Measurements from ENCODE around the gene DCTN3.

DNA sequence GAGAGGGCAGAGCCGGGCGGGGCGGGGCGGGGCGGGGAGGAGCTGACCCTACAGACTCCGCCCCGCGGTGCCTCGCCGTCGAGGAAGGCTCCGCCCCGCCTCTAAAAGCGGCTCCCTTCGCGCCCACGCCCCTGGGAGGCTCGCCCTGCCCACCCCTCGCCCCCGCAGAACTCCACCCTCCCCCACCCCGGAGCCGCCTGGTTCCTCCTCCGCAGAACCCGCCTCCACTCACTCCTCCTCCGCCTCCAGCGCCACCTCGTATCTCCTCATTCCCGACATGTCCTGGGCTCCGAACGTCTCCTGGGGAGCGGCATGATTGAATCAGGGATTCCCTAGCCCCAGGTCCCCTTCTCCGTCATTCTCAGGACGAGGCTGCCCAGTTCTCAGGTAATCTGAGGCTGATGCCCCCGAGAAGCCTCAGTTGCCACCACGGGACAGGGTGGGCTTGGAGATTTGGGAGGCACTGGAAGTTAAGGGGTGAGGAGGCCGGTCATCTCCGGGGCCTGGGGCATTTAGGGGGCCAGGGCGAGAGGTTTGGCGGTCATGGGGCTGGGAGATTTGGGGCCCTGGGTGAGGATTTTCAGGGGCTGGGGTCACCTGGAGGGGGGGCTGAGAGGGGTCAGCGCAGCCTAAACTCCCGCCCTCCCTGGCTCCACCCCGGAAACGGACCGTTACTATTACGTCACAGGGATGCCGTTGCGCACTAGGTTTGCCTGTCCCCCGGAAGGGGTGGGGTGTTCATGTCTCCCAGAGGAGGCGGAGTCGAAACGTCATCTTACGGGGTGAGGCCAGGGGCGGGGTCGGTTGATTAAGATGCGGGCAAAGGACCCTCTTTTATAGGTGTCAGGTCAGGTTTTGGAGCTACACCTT lies 45.3 kb upstream of the DCTN3 start:
- TF ChIP-seq, protein P1, sequence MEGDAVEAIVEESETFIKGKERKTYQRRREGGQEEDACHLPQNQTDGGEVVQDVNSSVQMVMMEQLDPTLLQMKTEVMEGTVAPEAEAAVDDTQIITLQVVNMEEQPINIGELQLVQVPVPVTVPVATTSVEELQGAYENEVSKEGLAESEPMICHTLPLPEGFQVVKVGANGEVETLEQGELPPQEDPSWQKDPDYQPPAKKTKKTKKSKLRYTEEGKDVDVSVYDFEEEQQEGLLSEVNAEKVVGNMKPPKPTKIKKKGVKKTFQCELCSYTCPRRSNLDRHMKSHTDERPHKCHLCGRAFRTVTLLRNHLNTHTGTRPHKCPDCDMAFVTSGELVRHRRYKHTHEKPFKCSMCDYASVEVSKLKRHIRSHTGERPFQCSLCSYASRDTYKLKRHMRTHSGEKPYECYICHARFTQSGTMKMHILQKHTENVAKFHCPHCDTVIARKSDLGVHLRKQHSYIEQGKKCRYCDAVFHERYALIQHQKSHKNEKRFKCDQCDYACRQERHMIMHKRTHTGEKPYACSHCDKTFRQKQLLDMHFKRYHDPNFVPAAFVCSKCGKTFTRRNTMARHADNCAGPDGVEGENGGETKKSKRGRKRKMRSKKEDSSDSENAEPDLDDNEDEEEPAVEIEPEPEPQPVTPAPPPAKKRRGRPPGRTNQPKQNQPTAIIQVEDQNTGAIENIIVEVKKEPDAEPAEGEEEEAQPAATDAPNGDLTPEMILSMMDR (IDR thresholded peaks at IDR 0.05; ENCODE audit: insufficient read depth, low read depth, low read length), result no peak
- TF ChIP-seq EZH2 (IDR thresholded peaks at IDR 0.05; ENCODE audit: insufficient read depth, low read length), result no peak

Data from astrocyte (in vitro differentiated cells and primary cell).